ENCODE measurements around the gene ZNF292.
"Not testable (repeated sequence)": the region's sequence is repeated elsewhere in the genome, so short reads cannot be mapped to it uniquely, and the experiment has no call there.

Gene ZNF292

DNA sequence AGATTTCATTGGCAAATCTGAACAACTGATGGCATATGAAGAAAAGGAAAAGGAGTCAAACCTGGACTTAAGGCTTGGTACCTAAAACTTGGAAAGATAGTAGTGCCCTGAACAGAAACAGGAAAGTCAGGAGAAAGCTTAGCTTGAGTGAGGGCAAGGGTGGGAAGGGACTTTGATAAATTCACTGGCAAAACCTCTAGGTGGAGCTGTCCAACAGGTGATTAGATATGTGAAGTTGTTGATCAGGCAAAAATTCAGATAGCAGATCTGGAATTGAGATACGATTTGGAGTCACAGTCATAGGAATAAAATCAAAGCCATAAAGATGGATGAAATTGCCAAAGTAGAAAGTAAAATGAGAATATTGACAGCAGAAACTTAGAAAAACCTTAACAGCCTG lies 16.1 kb upstream of the ZNF292 start:
- no peak overlapping the region for H3K9ac ChIP-seq (ENCODE audit: low read length)
- H3K4me3 ChIP-seq (ENCODE audit: low read depth, low read length): no peak overlapping the region
- H3K36me3 ChIP-seq (ENCODE audit: control insufficient read depth, insufficient read depth, low read length): no peaks in the 10 kb centered on the region
- no peak overlapping the region for H3K27ac ChIP-seq (ENCODE audit: low read depth, low read length)
- no peaks in the 10 kb centered on the region for H3K27me3 ChIP-seq (ENCODE audit: control insufficient read depth, insufficient read depth, low read length)
- H3K9me3 ChIP-seq (ENCODE audit: control insufficient read depth, insufficient read depth, low read depth, low read length): peaks cover 8% of the 10 kb centered on the region
- no peaks in the 10 kb centered on the region for H3K4me1 ChIP-seq (ENCODE audit: control insufficient read depth, insufficient read depth, low read length)

- not testable (repeated sequence) for H3K4me1 ChIP-seq (ENCODE audit: control insufficient read depth, insufficient read depth, low read length); H3K9ac ChIP-seq (ENCODE audit: low read length); H3K27ac ChIP-seq (ENCODE audit: low read depth, low read length); H3K36me3 ChIP-seq (ENCODE audit: control insufficient read depth, insufficient read depth, low read length); H3K4me3 ChIP-seq (ENCODE audit: low read depth, low read length); H3K27me3 ChIP-seq (ENCODE audit: control insufficient read depth, insufficient read depth, low read length); H3K9me3 ChIP-seq (ENCODE audit: control insufficient read depth, insufficient read depth, low read depth, low read length)
Observed at GRCh38 chr6:87139927-87140326, 15.4 kb upstream of the ZNF292 start.

DNA sequence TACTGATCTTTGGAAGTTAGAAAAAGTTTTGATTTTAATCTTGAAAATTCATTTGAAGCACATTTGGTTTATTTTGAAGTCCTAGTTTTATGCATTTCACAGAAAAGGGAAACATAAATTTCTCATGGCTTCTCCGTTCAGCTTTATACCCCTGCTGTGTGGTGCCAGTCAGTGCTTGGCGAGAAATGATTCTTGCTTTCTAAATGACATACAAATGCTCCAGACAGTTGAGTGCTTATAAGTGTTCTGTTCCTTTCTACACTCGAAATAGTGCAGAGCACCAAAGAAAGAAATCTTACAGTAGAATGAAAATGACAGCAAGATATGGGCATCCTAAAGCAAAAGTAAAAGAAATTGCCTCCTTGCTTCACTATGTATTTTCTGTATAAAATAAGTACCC lies 9.0 kb upstream of the ZNF292 start:
- H3K27me3 ChIP-seq (ENCODE audit: control insufficient read depth, insufficient read depth, low read length): no peaks in the 10 kb centered on the region
- no peak overlapping the region for H3K27ac ChIP-seq (ENCODE audit: low read depth, low read length)
- H3K4me1 ChIP-seq (ENCODE audit: control insufficient read depth, insufficient read depth, low read length): no peaks in the 10 kb centered on the region; the same call in 1 of the 2 replicates
- no peak overlapping the region for H3K4me3 ChIP-seq (ENCODE audit: low read depth, low read length)
- H3K36me3 ChIP-seq (ENCODE audit: control insufficient read depth, insufficient read depth, low read length): no peaks in the 10 kb centered on the region
- H3K9ac ChIP-seq (ENCODE audit: low read length): no peak overlapping the region
- H3K9me3 ChIP-seq (ENCODE audit: control insufficient read depth, insufficient read depth, low read depth, low read length): no peaks in the 10 kb centered on the region

DNA sequence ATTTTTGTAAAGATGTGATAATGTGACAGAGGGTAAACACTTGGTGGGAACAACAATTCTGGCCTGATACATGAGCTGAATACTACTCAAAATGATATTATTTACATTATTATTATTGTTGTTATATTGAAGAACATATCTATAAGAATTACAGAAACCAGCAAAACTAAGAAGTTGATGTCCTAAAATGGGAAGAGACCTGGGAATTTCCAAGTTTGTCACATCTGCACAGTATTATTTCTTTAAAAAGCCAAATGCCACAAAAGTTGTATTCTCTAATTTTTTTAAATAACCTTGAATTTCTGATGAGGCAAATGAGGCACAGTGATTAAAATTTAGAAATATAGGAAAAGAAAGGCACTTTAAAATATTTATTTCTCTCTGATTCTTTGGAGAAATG lies 5.0 kb upstream of the ZNF292 start:
- H3K4me3 ChIP-seq (ENCODE audit: low read depth, low read length): no peak overlapping the region
- peaks cover 9% of the 10 kb centered on the region for H3K27me3 ChIP-seq (ENCODE audit: control insufficient read depth, insufficient read depth, low read length)
- peaks cover 13% of the 10 kb centered on the region for H3K4me1 ChIP-seq (ENCODE audit: control insufficient read depth, insufficient read depth, low read length)
- no peak overlapping the region for H3K9ac ChIP-seq (ENCODE audit: low read length)
- no peak overlapping the region for H3K27ac ChIP-seq (ENCODE audit: low read depth, low read length)
- H3K9me3 ChIP-seq (ENCODE audit: control insufficient read depth, insufficient read depth, low read depth, low read length): no peaks in the 10 kb centered on the region
- H3K36me3 ChIP-seq (ENCODE audit: control insufficient read depth, insufficient read depth, low read length): no peaks in the 10 kb centered on the region

- H3K9ac ChIP-seq (ENCODE audit: low read length): peak overlapping the region; percentile 83
- no peaks in the 10 kb centered on the region for H3K36me3 ChIP-seq (ENCODE audit: control insufficient read depth, insufficient read depth, low read length)
- peak overlapping the region; percentile 44; the same call in 1 of the 2 replicates for H3K27ac ChIP-seq (ENCODE audit: low read depth, low read length)
- peak overlapping the region; percentile 60 for H3K4me3 ChIP-seq (ENCODE audit: low read depth, low read length)
- H3K4me1 ChIP-seq (ENCODE audit: control insufficient read depth, insufficient read depth, low read length): peaks cover 13% of the 10 kb centered on the region
- peaks cover 9% of the 10 kb centered on the region for H3K27me3 ChIP-seq (ENCODE audit: control insufficient read depth, insufficient read depth, low read length)
- no peaks in the 10 kb centered on the region for H3K9me3 ChIP-seq (ENCODE audit: control insufficient read depth, insufficient read depth, low read depth, low read length)
Observed at GRCh38 chr6:87151471-87151780, 3.9 kb upstream of the ZNF292 start.

- Histone ChIP-seq H3K9ac (ENCODE audit: low read length) (peak overlapping the region; percentile 83), H3K4me1 (ENCODE audit: control insufficient read depth, insufficient read depth, low read length) (peaks cover 15% of the 10 kb centered on the region), H3K9me3 (ENCODE audit: control insufficient read depth, insufficient read depth, low read depth, low read length) (no peaks in the 10 kb centered on the region), H3K4me3 (ENCODE audit: low read depth, low read length) (peak overlapping the region; percentile 60), H3K27me3 (ENCODE audit: control insufficient read depth, insufficient read depth, low read length) (peaks cover 9% of the 10 kb centered on the region), H3K27ac (ENCODE audit: low read depth, low read length) (peak overlapping the region; percentile 44; the same call in 1 of the 2 replicates), H3K36me3 (ENCODE audit: control insufficient read depth, insufficient read depth, low read length) (no peaks in the 10 kb centered on the region)
Observed at GRCh38 chr6:87151781-87152525, 3.4 kb upstream of the ZNF292 start.

GRCh38 chr6:87152526-87152955 lies 2.8 kb upstream of the ZNF292 start:
- no peaks in the 10 kb centered on the region for H3K36me3 ChIP-seq (ENCODE audit: control insufficient read depth, insufficient read depth, low read length)
- peak overlapping the region; percentile 83 for H3K9ac ChIP-seq (ENCODE audit: low read length)
- peak overlapping the region; percentile 60 for H3K4me3 ChIP-seq (ENCODE audit: low read depth, low read length)
- H3K27ac ChIP-seq (ENCODE audit: low read depth, low read length): no peak overlapping the region
- peaks cover 9% of the 10 kb centered on the region for H3K27me3 ChIP-seq (ENCODE audit: control insufficient read depth, insufficient read depth, low read length)
- H3K9me3 ChIP-seq (ENCODE audit: control insufficient read depth, insufficient read depth, low read depth, low read length): no peaks in the 10 kb centered on the region
- peaks cover 20% of the 10 kb centered on the region for H3K4me1 ChIP-seq (ENCODE audit: control insufficient read depth, insufficient read depth, low read length)

GRCh38 chr6:87154641-87154992 lies 748 bp upstream of the ZNF292 start:
- Histone ChIP-seq H3K36me3 (ENCODE audit: control insufficient read depth, insufficient read depth, low read length) (peaks cover 6% of the 10 kb centered on the region; the same call in 1 of the 2 replicates), H3K4me3 (ENCODE audit: low read depth, low read length) (peak overlapping the region; percentile 91), H3K4me1 (ENCODE audit: control insufficient read depth, insufficient read depth, low read length) (peaks cover 20% of the 10 kb centered on the region), H3K9me3 (ENCODE audit: control insufficient read depth, insufficient read depth, low read depth, low read length) (no peaks in the 10 kb centered on the region), H3K27me3 (ENCODE audit: control insufficient read depth, insufficient read depth, low read length) (peaks cover 9% of the 10 kb centered on the region), H3K9ac (ENCODE audit: low read length) (peak overlapping the region; percentile 93), H3K27ac (ENCODE audit: low read depth, low read length) (peak overlapping the region; percentile 74)

GRCh38 chr6:87155842-87156815 lies 764 bp downstream of the ZNF292 start:
- Histone ChIP-seq H3K9me3 (ENCODE audit: control insufficient read depth, insufficient read depth, low read depth, low read length) (no peaks in the 10 kb centered on the region), H3K36me3 (ENCODE audit: control insufficient read depth, insufficient read depth, low read length) (peaks cover 6% of the 10 kb centered on the region; the same call in 1 of the 2 replicates), H3K9ac (ENCODE audit: low read length) (peak overlapping the region; percentile 93), H3K27me3 (ENCODE audit: control insufficient read depth, insufficient read depth, low read length) (peaks cover 9% of the 10 kb centered on the region), H3K27ac (ENCODE audit: low read depth, low read length) (peak overlapping the region; percentile 74), H3K4me1 (ENCODE audit: control insufficient read depth, insufficient read depth, low read length) (peaks cover 20% of the 10 kb centered on the region), H3K4me3 (ENCODE audit: low read depth, low read length) (peak overlapping the region; percentile 91)

GRCh38 chr6:87157596-87157995 lies 2.2 kb downstream of the ZNF292 start:
- H3K9me3 ChIP-seq (ENCODE audit: control insufficient read depth, insufficient read depth, low read depth, low read length); H3K27me3 ChIP-seq (ENCODE audit: control insufficient read depth, insufficient read depth, low read length); H3K9ac ChIP-seq (ENCODE audit: low read length); H3K36me3 ChIP-seq (ENCODE audit: control insufficient read depth, insufficient read depth, low read length); H3K27ac ChIP-seq (ENCODE audit: low read depth, low read length): not testable (repeated sequence)
- peaks cover 20% of the 10 kb centered on the region for H3K4me1 ChIP-seq (ENCODE audit: control insufficient read depth, insufficient read depth, low read length)
- peak overlapping the region; percentile 91; the same call in 1 of the 2 replicates for H3K4me3 ChIP-seq (ENCODE audit: low read depth, low read length)

DNA sequence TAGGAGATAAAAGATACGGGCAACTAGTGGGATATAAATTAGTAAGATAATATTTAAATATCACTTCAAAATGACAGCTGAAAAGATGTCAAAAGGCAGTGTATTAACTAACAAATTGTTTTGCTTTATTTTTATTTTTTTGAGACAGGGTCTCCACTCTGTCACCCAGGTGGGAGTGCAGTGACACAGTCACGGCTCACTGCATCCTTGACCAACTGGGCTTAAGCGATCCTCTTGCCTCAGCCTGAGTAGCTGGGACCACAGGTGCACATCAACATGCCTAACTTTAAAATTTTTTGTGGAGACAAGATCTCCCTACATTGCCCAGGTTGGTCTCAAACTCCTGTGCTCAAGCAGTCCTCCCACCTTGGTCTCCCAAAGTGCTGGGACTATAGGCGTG lies 5.9 kb downstream of the ZNF292 start:
- Histone ChIP-seq H3K4me1 (ENCODE audit: control insufficient read depth, insufficient read depth, low read length) (peaks cover 25% of the 10 kb centered on the region), H3K27ac (ENCODE audit: low read depth, low read length) (no peak overlapping the region), H3K9me3 (ENCODE audit: control insufficient read depth, insufficient read depth, low read depth, low read length) (no peaks in the 10 kb centered on the region), H3K36me3 (ENCODE audit: control insufficient read depth, insufficient read depth, low read length) (peaks cover 6% of the 10 kb centered on the region; the same call in 1 of the 2 replicates), H3K27me3 (ENCODE audit: control insufficient read depth, insufficient read depth, low read length) (no peaks in the 10 kb centered on the region), H3K9ac (ENCODE audit: low read length) (no peak overlapping the region), H3K4me3 (ENCODE audit: low read depth, low read length) (no peak overlapping the region)
